ACC112 (cell line): Measurements from ENCODE around the gene RASL12.

Source experiments
- H2AFZ ChIP-seq: fragments of 200-600 bp; sonication (generic); one replicate; pipeline ENCODE4 v1.6.0; 2017; ENCODE audit warnings: antibody characterized with exemption, low read length; ENCODE audit not compliant: unreplicated experiment
- H3K27ac ChIP-seq: fragments of 200-600 bp; sonication (generic); 2 replicates; pipeline ENCODE4 v1.5.1; 2014; ENCODE audit warnings: low read depth, mild to moderate bottlenecking, antibody characterized with exemption, low read length, moderate library complexity
- H3K27me3 ChIP-seq: fragments of 200-600 bp; sonication (generic); 2 replicates; pipeline ENCODE4 v1.6.1; 2014; ENCODE audit warnings: mild to moderate bottlenecking, antibody characterized with exemption, low read length, moderate library complexity, mixed read lengths; ENCODE audit not compliant: insufficient read depth
- H3K36me3 ChIP-seq: fragments of 200-600 bp; sonication (generic); 2 replicates; pipeline ENCODE4 v1.6.1; 2016; ENCODE audit warnings: mild to moderate bottlenecking, antibody characterized with exemption, low read length, moderate library complexity, mixed read lengths; ENCODE audit not compliant: insufficient read depth
- H3K4me1 ChIP-seq: fragments of 200-600 bp; sonication (generic); one replicate; pipeline ENCODE4 v1.6.1; 2016; ENCODE audit warnings: low read length, mixed read lengths; ENCODE audit not compliant: insufficient read depth, unreplicated experiment, control insufficient read depth
- H3K4me3 ChIP-seq: fragments of 200-600 bp; sonication (generic); 2 replicates; pipeline ENCODE4 v1.5.1; 2014; ENCODE audit warnings: mild to moderate bottlenecking, low read depth, low read length
- H3K79me2 ChIP-seq: fragments of 200-600 bp; sonication (generic); one replicate; pipeline ENCODE4 v1.6.0; 2016; ENCODE audit warnings: low read length; ENCODE audit not compliant: control insufficient read depth, unreplicated experiment, insufficient read depth

RASL12 gene

DNA sequence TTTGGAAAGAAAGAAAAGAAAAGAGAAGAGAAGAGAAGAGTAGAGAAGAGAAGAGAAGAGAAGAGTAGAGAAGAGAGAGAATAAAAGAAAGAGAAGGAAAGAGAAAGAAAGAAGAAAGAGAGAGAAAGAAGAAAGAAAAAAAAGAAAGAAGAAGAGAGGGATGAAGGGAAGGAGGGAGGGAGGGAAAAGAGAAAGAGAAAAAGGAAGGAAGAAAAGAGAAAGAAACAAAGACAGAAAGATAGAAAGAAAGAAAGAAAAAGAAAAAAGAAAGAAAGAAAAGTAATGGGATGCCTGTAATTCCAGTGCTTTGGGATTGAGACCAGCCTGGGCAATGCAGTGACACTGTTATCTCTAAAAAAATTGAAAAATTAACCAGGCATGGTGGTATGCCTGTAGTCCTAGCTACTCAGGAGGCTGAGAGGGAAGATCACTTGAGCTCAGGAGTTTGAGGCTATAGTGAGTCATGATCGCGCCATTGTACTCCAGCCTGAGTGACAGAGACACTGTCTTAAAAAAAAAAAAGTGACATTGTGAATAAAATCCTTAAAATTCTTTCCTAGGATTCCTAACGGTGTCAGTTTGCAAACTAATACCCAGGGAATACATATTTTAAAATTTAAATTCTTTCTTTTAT, 1.7 kb downstream of the RASL12 start:
- Histone ChIP-seq H3K27me3 (peaks cover 30% of the 10 kb centered on the region), H3K4me1 (peaks cover 25% of the 10 kb centered on the region), H2AFZ (no peak overlapping the region), H3K79me2 (no peaks in the 10 kb centered on the region), H3K4me3 (no peak overlapping the region), H3K36me3 (no peaks in the 10 kb centered on the region), H3K27ac (no peak overlapping the region)

- peaks cover 30% of the 10 kb centered on the region for H3K27me3 ChIP-seq
- no peaks in the 10 kb centered on the region for H3K79me2 ChIP-seq
- H2AFZ ChIP-seq = no peak overlapping the region
- H3K27ac ChIP-seq = no peak overlapping the region
- H3K4me3 ChIP-seq = no peak overlapping the region
- H3K36me3 ChIP-seq = no peaks in the 10 kb centered on the region
- no peaks in the 10 kb centered on the region for H3K4me1 ChIP-seq
These were observed 5.1 kb downstream of the RASL12 start for GRCh38 chr15:65062726-65063125.

- no peaks in the 10 kb centered on the region for H3K36me3 ChIP-seq
- no peak overlapping the region for H2AFZ ChIP-seq
- peaks cover 23% of the 10 kb centered on the region for H3K27me3 ChIP-seq
- no peaks in the 10 kb centered on the region for H3K79me2 ChIP-seq
- no peak overlapping the region for H3K4me3 ChIP-seq
- H3K4me1 ChIP-seq = peaks cover 6% of the 10 kb centered on the region
- H3K27ac ChIP-seq = no peak overlapping the region
These were observed 5.7 kb downstream of the RASL12 start for GRCh38 chr15:65062061-65062460.

DNA sequence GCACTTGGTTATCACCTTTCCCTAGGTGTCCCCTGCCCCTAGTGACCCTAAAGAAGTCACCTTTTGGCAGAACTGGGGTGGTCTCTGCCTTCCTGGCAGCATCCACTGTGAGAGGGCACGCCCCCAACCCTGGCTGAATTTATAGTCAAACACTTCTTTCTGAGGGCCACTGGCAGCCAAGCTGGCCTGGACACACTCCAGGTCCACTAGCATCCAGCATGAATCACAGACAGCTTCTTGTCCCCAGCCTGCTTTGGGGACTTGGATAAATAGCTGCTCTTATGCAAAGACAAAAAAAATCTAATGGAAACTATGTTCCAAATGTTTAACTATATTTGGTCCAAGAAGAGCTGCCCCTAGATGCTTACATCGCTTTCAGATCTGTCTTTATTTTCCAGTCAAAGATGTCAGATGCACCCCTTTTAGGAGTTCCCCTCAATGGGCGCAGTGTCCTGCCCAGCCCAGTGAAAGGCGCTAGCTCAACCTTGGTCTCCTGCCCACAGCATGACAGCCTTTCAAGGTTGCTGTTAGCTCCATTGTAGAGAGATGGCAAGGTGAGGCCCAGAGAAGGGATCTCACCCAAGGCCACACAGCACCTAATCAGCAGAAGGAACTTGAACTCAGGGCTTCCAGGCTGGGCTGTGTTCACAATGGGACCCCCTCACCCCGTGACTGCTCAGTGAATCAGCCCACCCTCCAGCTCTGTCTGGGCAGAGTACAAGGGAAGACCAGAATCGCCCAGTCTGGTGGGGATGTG, 7.0 kb downstream of the RASL12 start:
- Histone ChIP-seq H3K79me2 (no peaks in the 10 kb centered on the region), H3K4me3 (no peak overlapping the region), H3K27me3 (peaks cover 12% of the 10 kb centered on the region), H3K36me3 (no peaks in the 10 kb centered on the region), H3K4me1 (peaks cover 7% of the 10 kb centered on the region), H3K27ac (no peak overlapping the region), H2AFZ (no peak overlapping the region)

DNA sequence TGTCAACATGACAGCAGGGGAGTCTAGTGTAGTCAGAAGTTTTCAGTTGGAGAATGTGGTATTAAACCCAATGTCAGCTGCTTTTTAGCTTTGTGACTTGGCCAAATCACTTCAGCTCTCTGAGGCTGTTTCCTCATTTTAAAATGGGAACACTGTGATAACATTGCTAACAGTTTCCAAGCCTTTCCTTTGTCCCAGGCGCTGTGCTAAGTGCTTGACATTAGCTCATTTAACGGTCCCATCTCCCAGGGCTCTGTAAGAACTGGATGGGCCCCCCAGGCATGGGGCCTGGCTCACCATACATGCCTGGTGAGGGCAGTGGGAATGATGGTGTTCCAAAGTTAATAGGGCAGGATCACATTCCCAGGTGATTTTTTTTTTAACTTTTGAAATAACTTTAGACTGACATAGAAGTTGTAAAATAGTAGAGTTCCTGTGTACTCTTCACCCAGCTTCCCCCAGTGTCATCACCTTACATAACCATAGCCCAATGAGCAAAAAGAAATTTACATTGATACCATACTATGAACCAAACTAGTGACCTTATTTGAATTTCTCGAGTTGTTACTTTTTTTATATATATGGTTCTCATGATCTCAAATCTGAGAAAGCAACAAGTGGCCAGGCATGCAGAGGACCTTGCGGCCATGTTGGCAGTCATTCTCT, 7.7 kb downstream of the RASL12 start:
- H3K27me3 ChIP-seq = peaks cover 7% of the 10 kb centered on the region; the same call in 1 of the 2 replicates
- no peak overlapping the region for H2AFZ ChIP-seq
- peaks cover 14% of the 10 kb centered on the region for H3K4me1 ChIP-seq
- no peak overlapping the region for H3K4me3 ChIP-seq
- H3K79me2 ChIP-seq = no peaks in the 10 kb centered on the region
- no peaks in the 10 kb centered on the region for H3K36me3 ChIP-seq
- H3K27ac ChIP-seq = no peak overlapping the region

DNA sequence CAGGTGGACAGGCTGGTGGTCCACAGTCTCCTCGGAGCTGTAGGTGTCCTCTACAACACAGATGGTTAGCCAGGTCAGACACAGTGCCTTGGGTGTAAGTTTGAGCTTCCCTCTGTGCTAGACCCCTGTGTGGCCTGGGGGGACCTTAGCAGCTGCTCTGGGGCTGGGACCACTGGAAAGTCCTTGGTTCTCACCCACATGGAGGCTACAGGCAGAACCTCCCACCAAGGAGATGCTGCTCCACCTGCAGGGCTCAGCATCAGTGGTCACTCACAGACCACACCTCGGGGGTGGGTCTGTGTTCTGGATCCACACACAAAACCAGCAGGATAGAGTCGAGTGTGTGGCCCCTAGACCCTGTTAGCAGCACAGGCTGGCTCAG, 8.4 kb downstream of the RASL12 start:
- H3K4me1 ChIP-seq = peaks cover 17% of the 10 kb centered on the region
- peaks cover 7% of the 10 kb centered on the region; the same call in 1 of the 2 replicates for H3K27me3 ChIP-seq
- no peaks in the 10 kb centered on the region for H3K79me2 ChIP-seq
- no peak overlapping the region for H2AFZ ChIP-seq
- H3K36me3 ChIP-seq = no peaks in the 10 kb centered on the region
- H3K4me3 ChIP-seq = no peak overlapping the region
- H3K27ac ChIP-seq = no peak overlapping the region

- H2AFZ ChIP-seq = no peak overlapping the region
- no peaks in the 10 kb centered on the region for H3K36me3 ChIP-seq
- peaks cover 17% of the 10 kb centered on the region for H3K4me1 ChIP-seq
- peaks cover 7% of the 10 kb centered on the region; the same call in 1 of the 2 replicates for H3K27me3 ChIP-seq
- H3K79me2 ChIP-seq = no peaks in the 10 kb centered on the region
- H3K4me3 ChIP-seq = no peak overlapping the region
- no peak overlapping the region for H3K27ac ChIP-seq
These were observed 9.1 kb downstream of the RASL12 start for GRCh38 chr15:65058394-65059368.

GRCh38 chr15:65057549-65057940, 10.2 kb downstream of the RASL12 start:
- H3K4me3 ChIP-seq = no peak overlapping the region
- no peaks in the 10 kb centered on the region for H3K36me3 ChIP-seq
- no peak overlapping the region for H3K27ac ChIP-seq
- H3K79me2 ChIP-seq = no peaks in the 10 kb centered on the region
- peaks cover 17% of the 10 kb centered on the region for H3K4me1 ChIP-seq
- H3K27me3 ChIP-seq = peaks cover 7% of the 10 kb centered on the region; the same call in 1 of the 2 replicates
- H2AFZ ChIP-seq = no peak overlapping the region

DNA sequence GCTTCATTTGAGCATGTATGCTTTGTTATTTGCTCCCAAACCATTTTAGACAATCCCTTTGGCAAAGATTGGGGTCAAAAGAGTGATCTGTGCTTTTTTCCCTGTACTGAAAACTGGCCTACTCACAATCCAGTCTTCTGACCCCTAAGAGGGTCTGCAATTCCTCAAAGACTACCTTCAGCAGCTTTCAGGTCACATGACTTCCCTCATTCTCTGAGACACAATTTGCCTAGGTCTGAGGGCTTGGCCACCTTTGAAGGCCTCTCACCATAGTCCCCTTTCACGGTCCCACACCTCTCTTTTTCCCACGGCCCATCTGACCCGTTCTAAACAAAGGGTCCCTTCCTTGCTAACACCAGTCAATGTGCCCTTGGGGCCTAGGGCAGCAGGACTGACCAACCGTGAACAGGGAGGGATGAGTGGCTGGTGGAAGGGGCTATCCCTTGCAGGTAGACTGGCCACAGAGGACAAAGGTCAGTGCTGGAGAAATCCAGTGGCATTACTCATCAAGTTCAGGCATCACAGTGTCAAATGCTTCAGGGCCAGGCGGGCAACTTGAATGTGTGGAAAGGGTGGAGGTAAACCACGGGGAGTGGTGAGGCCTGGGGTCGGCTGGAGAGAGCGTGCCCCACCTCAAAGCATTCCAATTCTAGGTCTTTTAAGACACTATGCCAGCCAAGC, 10.8 kb downstream of the RASL12 start:
- H2AFZ ChIP-seq = no peak overlapping the region
- no peaks in the 10 kb centered on the region for H3K79me2 ChIP-seq
- no peak overlapping the region for H3K4me3 ChIP-seq
- H3K27me3 ChIP-seq = peaks cover 7% of the 10 kb centered on the region; the same call in 1 of the 2 replicates
- H3K27ac ChIP-seq = no peak overlapping the region
- H3K36me3 ChIP-seq = no peaks in the 10 kb centered on the region
- H3K4me1 ChIP-seq = peaks cover 17% of the 10 kb centered on the region
